Measurements from ENCODE around the gene CCND2. TPM values are rescaled to one million over a fixed set of nuclear protein-coding genes. Genes with fewer than 3 reads are reported as not detected.
A peak's percentile ranks its signal among the peaks of the same experiment; 100 is the strongest.

The CCND2 gene
- polyA plus RNA-seq, 3 donors: 3.6 to 6.8 (median 3.9) TPM

DNA sequence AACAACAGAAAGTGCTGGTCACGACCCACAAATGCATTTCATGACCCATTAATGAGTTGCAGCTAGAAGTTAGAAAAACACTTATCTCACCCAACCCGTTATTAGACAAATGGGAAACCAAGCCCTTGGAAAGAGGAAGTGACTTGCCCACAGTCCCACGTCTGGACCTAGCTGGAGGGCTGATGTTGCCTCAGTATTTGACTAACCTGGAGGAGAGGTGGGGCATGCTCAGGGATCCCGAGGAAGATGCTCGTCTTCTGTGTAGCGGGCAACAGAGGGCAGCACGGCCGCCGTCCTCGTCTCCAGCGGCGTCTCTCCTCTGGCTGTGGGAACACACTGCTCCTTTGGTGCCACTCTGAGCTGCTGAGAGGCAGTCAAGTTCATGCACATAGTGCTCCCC, 12.7 kb downstream of the CCND2 start:
- 51% methylated on average over 11 of the region's 12 CpGs for WGBS (ENCODE audit: insufficient coverage)
- H3K4me3 ChIP-seq (replicated peaks in 1 of 3; ENCODE audit: low read depth in 2 of 3, low read length in 3 of 3): no peak overlapping the region
- H3K4me2 ChIP-seq (replicated peaks; ENCODE audit: extremely low read depth, low read length, poor library complexity, severe bottlenecking): peak overlapping the region; percentile 36
- H3K9me3 ChIP-seq (replicated peaks in 1 of 2; ENCODE audit: control insufficient read depth in 1 of 2, insufficient read depth in 1 of 2, low read length in 2 of 2): no peaks in the 10 kb centered on the region
- Mint-ChIP-seq H3K4me1 (peaks cover 57% of the 10 kb centered on the region), H3K27ac (peak overlapping the region in 4 of 7 donors; percentile 11 to 79 (median 62)), H3K27me3 (ENCODE audit: low read depth in 3 of 3) (peaks cover 0 to 4% (median 2%) of the 10 kb centered on the region in 3 donors), H3K4me3 (peak overlapping the region; percentile 11 to 22), H3K36me3 (peaks cover 56 to 71% of the 10 kb centered on the region in 2 donors), H3K9me3 (peaks cover 0 to 2% (median 0%) of the 10 kb centered on the region in 7 donors)
- H3K79me2 ChIP-seq (ENCODE audit: insufficient read depth, low read length): peaks cover 24% of the 10 kb centered on the region
- peaks cover 51 to 55% of the 10 kb centered on the region in 2 donors for H3K4me1 ChIP-seq (ENCODE audit: control insufficient read depth in 1 of 2, insufficient read depth in 2 of 2, low read length in 2 of 2)
- intact Hi-C loops (cut with micrococcal nuclease): loop anchor here in 1 of 2 donors (5.0 kb wide), 1 partner anchor 36 kb away; the partner anchor contains the start of gene TIGAR
- DNase-seq: peak; percentile 68 to 72 (median 69)
- H2AFZ ChIP-seq (ENCODE audit: insufficient read depth, low read depth, low read length, poor library complexity, severe bottlenecking): no peak overlapping the region
- H4K20me1 ChIP-seq (ENCODE audit: insufficient read depth, low read length): no peaks in the 10 kb centered on the region
- TF ChIP-seq, protein P1, sequence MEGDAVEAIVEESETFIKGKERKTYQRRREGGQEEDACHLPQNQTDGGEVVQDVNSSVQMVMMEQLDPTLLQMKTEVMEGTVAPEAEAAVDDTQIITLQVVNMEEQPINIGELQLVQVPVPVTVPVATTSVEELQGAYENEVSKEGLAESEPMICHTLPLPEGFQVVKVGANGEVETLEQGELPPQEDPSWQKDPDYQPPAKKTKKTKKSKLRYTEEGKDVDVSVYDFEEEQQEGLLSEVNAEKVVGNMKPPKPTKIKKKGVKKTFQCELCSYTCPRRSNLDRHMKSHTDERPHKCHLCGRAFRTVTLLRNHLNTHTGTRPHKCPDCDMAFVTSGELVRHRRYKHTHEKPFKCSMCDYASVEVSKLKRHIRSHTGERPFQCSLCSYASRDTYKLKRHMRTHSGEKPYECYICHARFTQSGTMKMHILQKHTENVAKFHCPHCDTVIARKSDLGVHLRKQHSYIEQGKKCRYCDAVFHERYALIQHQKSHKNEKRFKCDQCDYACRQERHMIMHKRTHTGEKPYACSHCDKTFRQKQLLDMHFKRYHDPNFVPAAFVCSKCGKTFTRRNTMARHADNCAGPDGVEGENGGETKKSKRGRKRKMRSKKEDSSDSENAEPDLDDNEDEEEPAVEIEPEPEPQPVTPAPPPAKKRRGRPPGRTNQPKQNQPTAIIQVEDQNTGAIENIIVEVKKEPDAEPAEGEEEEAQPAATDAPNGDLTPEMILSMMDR (IDR thresholded peaks at IDR 0.05): no peak
- no peaks in the 10 kb centered on the region for H3K27me3 ChIP-seq (ENCODE audit: control insufficient read depth in 2 of 2, insufficient read depth in 2 of 2, low read length in 2 of 2)
- peak overlapping the region in 1 of 2 donors; percentile 54 for H3K27ac ChIP-seq (ENCODE audit: low read depth in 1 of 2, low read length in 2 of 2)
- no peak overlapping the region for H3K9ac ChIP-seq (ENCODE audit: insufficient read depth, low read length, poor library complexity, severe bottlenecking)
- H3K36me3 ChIP-seq (replicated peaks in 1 of 2; ENCODE audit: control insufficient read depth in 1 of 2, insufficient read depth in 2 of 2, low read length in 2 of 2): peaks cover 16 to 30% of the 10 kb centered on the region in 2 donors

- peaks cover 0 to 4% (median 2%) of the 10 kb centered on the region in 3 donors for H3K27me3 Mint-ChIP-seq (ENCODE audit: low read depth in 3 of 3)
- H3K4me3 ChIP-seq (replicated peaks in 1 of 3; ENCODE audit: low read depth in 2 of 3, low read length in 3 of 3): no peak overlapping the region
- intact Hi-C loops (cut with micrococcal nuclease): loop anchor here in 1 of 2 donors (5.0 kb wide), 1 partner anchor 35 kb away; the partner anchor contains the start of gene TIGAR
- H3K79me2 ChIP-seq (ENCODE audit: insufficient read depth, low read length): peaks cover 27% of the 10 kb centered on the region
- no peak overlapping the region for H3K4me2 ChIP-seq (replicated peaks; ENCODE audit: extremely low read depth, low read length, poor library complexity, severe bottlenecking)
- no peaks in the 10 kb centered on the region for H4K20me1 ChIP-seq (ENCODE audit: insufficient read depth, low read length)
- H3K27ac Mint-ChIP-seq: peak overlapping the region in 3 of 7 donors; percentile 11 to 98 (median 79)
- no peaks in the 10 kb centered on the region for H3K27me3 ChIP-seq (ENCODE audit: control insufficient read depth in 2 of 2, insufficient read depth in 2 of 2, low read length in 2 of 2)
- TF ChIP-seq, protein P1 (IDR thresholded peaks at IDR 0.05): no peak
- H3K4me3 Mint-ChIP-seq: no peak overlapping the region
- no peak overlapping the region for H2AFZ ChIP-seq (ENCODE audit: insufficient read depth, low read depth, low read length, poor library complexity, severe bottlenecking)
- H3K9me3 ChIP-seq (replicated peaks in 1 of 2; ENCODE audit: control insufficient read depth in 1 of 2, insufficient read depth in 1 of 2, low read length in 2 of 2): no peaks in the 10 kb centered on the region
- 91% methylated on average over 14 of the region's 14 CpGs for WGBS (ENCODE audit: insufficient coverage)
- H3K4me1 ChIP-seq (ENCODE audit: control insufficient read depth in 1 of 2, insufficient read depth in 2 of 2, low read length in 2 of 2): peaks cover 51 to 55% of the 10 kb centered on the region in 2 donors
- H3K27ac ChIP-seq (ENCODE audit: low read depth in 1 of 2, low read length in 2 of 2): peak overlapping the region in 1 of 2 donors; percentile 54
- H3K9me3 Mint-ChIP-seq: peaks cover 0 to 2% (median 0%) of the 10 kb centered on the region in 7 donors
- H3K36me3 ChIP-seq (replicated peaks in 1 of 2; ENCODE audit: control insufficient read depth in 1 of 2, insufficient read depth in 2 of 2, low read length in 2 of 2): peaks cover 16 to 26% of the 10 kb centered on the region in 2 donors
- no peak overlapping the region for H3K9ac ChIP-seq (ENCODE audit: insufficient read depth, low read length, poor library complexity, severe bottlenecking)
- peaks cover 59% of the 10 kb centered on the region for H3K4me1 Mint-ChIP-seq
- peaks cover 57 to 72% of the 10 kb centered on the region in 2 donors for H3K36me3 Mint-ChIP-seq
- DNase-seq: no peak
Observed at GRCh38 chr12:4286771-4287317, 13.3 kb downstream of the CCND2 start.
